Gastroesophageal sphincter (tissue), 3 donors: ENCODE data around the gene CARD11.

Source experiments
- EP300 ChIP-seq: sonication (generic); formaldehyde crosslinking; IDR thresholded peaks from one replicate; pipeline ENCODE4 v1.6.1; 2017; ENCODE audit warnings: antibody characterized with exemption, mild to moderate bottlenecking
- POLR2A ChIP-seq, 2 donors: fragments of 450-650 bp; IDR thresholded peaks; one replicate each; pipeline ENCODE4 v1.6.1; 2017; ENCODE audit warnings: antibody characterized with exemption in 2 of 2, mild to moderate bottlenecking in 2 of 2, moderate library complexity in 1 of 2
- TF ChIP-seq, protein P1 (sequence below), 4 experiments: fragments of 200-600 bp in 2 of 4; fragments of 450-650 bp in 2 of 4; sonication (generic) in 1 of 4; IDR thresholded peaks; one replicate each; pipeline ENCODE4 v1.5.1; 2017 to 2019; ENCODE audit warnings: antibody characterized with exemption in 4 of 4, mild to moderate bottlenecking in 2 of 4, moderate library complexity in 2 of 4

- no peak for TF ChIP-seq POLR2A (IDR thresholded peaks at IDR 0.05)
- TF ChIP-seq, protein P1, sequence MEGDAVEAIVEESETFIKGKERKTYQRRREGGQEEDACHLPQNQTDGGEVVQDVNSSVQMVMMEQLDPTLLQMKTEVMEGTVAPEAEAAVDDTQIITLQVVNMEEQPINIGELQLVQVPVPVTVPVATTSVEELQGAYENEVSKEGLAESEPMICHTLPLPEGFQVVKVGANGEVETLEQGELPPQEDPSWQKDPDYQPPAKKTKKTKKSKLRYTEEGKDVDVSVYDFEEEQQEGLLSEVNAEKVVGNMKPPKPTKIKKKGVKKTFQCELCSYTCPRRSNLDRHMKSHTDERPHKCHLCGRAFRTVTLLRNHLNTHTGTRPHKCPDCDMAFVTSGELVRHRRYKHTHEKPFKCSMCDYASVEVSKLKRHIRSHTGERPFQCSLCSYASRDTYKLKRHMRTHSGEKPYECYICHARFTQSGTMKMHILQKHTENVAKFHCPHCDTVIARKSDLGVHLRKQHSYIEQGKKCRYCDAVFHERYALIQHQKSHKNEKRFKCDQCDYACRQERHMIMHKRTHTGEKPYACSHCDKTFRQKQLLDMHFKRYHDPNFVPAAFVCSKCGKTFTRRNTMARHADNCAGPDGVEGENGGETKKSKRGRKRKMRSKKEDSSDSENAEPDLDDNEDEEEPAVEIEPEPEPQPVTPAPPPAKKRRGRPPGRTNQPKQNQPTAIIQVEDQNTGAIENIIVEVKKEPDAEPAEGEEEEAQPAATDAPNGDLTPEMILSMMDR (IDR thresholded peaks at IDR 0.05) = no peak
- TF ChIP-seq EP300 = no peak
Measured at GRCh38 chr7:2985866-2986265, 57.8 kb downstream of the CARD11 start.
